Epithelial cell of proximal tubule (primary cell): Measurements from ENCODE around the gene PCNX2. TPM values are rescaled to one million over a fixed set of nuclear protein-coding genes. Genes with fewer than 3 reads are reported as not detected.

Experiments used
- DNase-seq: peaks from one replicate; pipeline ENCODE4 v3.0.0-alpha.2; 2011; ENCODE audit warnings: low read depth
- H3K4me3 ChIP-seq: 2 replicates; pipeline ENCODE4 v1.5.1; 2011; ENCODE audit warnings: low read depth, mild to moderate bottlenecking, low read length
- CTCF ChIP-seq: conservative IDR thresholded peaks from 2 replicates; pipeline ENCODE4 v1.5.1; 2012; ENCODE audit warnings: low read depth, mild to moderate bottlenecking, low read length
- total RNA-seq: library from RNA; depleted of rRNA; stranded (reverse); fragments of >200 nt; gene quantifications from 2 replicates; pipeline ENCODE4 v1.2.3, GENCODE V29; 2015

Gene PCNX2
- total RNA-seq, 1 donor from 2014 or later: 11.4 TPM

- H3K4me3 ChIP-seq: no peak overlapping the region
- DNase-seq: no peak
- no peak for TF ChIP-seq CTCF
These were observed 197.5 kb downstream of the PCNX2 start for GRCh38 chr1:233097959-233098580.

GRCh38 chr1:233097546-233097945, 198.0 kb downstream of the PCNX2 start:
- no peak for TF ChIP-seq CTCF
- no peak overlapping the region for H3K4me3 ChIP-seq
- DNase-seq: no peak

GRCh38 chr1:233094691-233095090, 200.8 kb downstream of the PCNX2 start:
- no peak for TF ChIP-seq CTCF
- no peak for DNase-seq
- H3K4me3 ChIP-seq: no peak overlapping the region

- no peak overlapping the region for H3K4me3 ChIP-seq
- no peak for TF ChIP-seq CTCF
- no peak for DNase-seq
These were observed 201.3 kb downstream of the PCNX2 start for GRCh38 chr1:233094269-233094668.

GRCh38 chr1:233090746-233091494, 204.6 kb downstream of the PCNX2 start:
- DNase-seq: no peak
- no peak overlapping the region for H3K4me3 ChIP-seq
- no peak for TF ChIP-seq CTCF

GRCh38 chr1:233089251-233089650, 206.3 kb downstream of the PCNX2 start:
- TF ChIP-seq CTCF: no peak
- DNase-seq: no peak
- no peak overlapping the region for H3K4me3 ChIP-seq

- DNase-seq: no peak
- TF ChIP-seq CTCF: no peak
- no peak overlapping the region for H3K4me3 ChIP-seq
These were observed 206.9 kb downstream of the PCNX2 start for GRCh38 chr1:233088613-233089012.
